Activated B cell treated with CpG ODN at 0.5 μM for 24 hours (primary cell): ENCODE data around the gene CTSD. TPM values are rescaled to one million over a fixed set of nuclear protein-coding genes. Genes with fewer than 3 reads are reported as not detected.

Source experiments
- ATAC-seq: fragments of 200-7000 bp; cut with Tn5 transposase; one replicate; pipeline ENCODE4 v1.10.0; 2021; ENCODE audit warnings: low read depth, mild to moderate bottlenecking, moderate library complexity
- CTCF ChIA-PET: fragments of 350-600 bp; sonication (Branson Sonifier 250); formaldehyde crosslinking; loops from one replicate; lab custom pipeline; 2021; ENCODE audit warnings: antibody characterized with exemption; lab: Charles Lee
- POLR2A ChIA-PET: fragments of 350-600 bp; sonication (Branson Sonifier 250); formaldehyde crosslinking; loops from one replicate; lab custom pipeline; 2021; ENCODE audit warnings: antibody characterized with exemption; lab: Charles Lee
- DNase-seq: peaks from one replicate; pipeline ENCODE4 v3.0.0; 2022
- H3K27ac Mint-ChIP-seq: one replicate; pipeline ENCODE4 v1.8.0; 2020; ENCODE audit warnings: mixed read lengths
- H3K27me3 Mint-ChIP-seq: one replicate; pipeline ENCODE4 v1.8.0; 2021; ENCODE audit warnings: mixed read lengths
- H3K36me3 Mint-ChIP-seq: one replicate; pipeline ENCODE4 v1.8.0; 2021; ENCODE audit warnings: low read depth, mixed read lengths
- H3K4me1 Mint-ChIP-seq: one replicate; pipeline ENCODE4 v1.8.0; 2021; ENCODE audit warnings: mixed read lengths
- H3K4me3 Mint-ChIP-seq: one replicate; pipeline ENCODE4 v1.8.0; 2020; ENCODE audit warnings: mild to moderate bottlenecking, mixed read lengths
- H3K9me3 Mint-ChIP-seq: one replicate; pipeline ENCODE4 v1.8.0; 2020; ENCODE audit warnings: mixed read lengths
- intact Hi-C: fragments of 100-400 bp; cut with micrococcal nuclease; formaldehyde crosslinking; loops from one replicate; pipeline ENCODE4 v1.15.1; 2024
- total RNA-seq: library from RNA; stranded (reverse); gene quantifications from 2 replicates; pipeline ENCODE4 v1.2.3, GENCODE V29; 2022
- TF ChIP-seq, protein P1 (sequence below): fragments of 200-600 bp; IDR thresholded peaks from one replicate; pipeline ENCODE4 v1.8.0; 2022; ENCODE audit warnings: antibody characterized with exemption, mild to moderate bottlenecking

Gene CTSD
- total RNA-seq, 1 donor from 2014 or later, result 33.2 TPM

DNA sequence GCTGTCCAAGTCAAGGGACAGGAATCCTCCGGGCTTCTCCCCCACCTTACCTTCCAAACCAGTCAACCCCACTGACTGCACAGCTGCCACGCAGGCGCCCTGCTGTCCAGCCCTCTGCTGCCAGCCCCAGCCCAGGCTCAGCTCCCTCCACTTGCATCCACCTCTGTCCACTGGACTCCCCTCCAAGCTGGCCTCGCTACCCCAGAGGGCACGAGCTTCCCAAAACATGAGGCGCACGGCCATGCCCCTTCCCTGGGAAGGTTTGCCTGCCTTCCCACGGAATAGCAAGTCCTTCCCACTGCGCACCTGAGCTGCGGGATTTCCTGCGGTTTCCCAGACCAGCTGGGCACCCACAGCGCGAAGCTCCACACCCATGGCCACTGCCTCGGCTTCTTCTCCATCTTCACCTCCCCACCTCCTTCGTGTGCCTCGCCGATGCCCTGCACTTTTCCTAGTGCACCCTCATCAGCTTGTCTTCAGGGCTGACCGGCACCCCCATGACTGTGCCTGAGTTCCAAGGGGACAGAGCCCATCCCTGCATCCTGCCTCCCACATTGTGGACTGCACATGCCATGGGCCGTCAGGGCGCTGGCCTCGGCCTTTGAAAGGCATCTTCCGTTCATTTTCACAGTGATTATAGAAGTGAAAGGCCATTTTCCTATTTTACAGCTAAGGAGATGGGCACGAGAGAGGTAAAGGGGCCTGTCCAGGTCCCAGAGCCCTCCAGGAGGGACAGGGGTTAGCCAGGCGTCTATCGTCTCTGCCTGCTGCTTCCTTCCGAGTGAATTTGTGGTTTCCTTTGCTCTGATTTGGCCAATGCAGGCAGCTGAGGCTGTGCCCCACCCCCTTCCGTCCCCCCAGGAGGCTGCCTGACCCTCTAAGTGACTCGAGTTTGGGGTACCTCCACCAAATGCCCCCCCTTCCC is 29.7 kb downstream of the CTSD start:
- CTCF ChIA-PET, result no interaction called here
- H3K4me3 Mint-ChIP-seq, result no peak overlapping the region
- no peak for DNase-seq

DNA sequence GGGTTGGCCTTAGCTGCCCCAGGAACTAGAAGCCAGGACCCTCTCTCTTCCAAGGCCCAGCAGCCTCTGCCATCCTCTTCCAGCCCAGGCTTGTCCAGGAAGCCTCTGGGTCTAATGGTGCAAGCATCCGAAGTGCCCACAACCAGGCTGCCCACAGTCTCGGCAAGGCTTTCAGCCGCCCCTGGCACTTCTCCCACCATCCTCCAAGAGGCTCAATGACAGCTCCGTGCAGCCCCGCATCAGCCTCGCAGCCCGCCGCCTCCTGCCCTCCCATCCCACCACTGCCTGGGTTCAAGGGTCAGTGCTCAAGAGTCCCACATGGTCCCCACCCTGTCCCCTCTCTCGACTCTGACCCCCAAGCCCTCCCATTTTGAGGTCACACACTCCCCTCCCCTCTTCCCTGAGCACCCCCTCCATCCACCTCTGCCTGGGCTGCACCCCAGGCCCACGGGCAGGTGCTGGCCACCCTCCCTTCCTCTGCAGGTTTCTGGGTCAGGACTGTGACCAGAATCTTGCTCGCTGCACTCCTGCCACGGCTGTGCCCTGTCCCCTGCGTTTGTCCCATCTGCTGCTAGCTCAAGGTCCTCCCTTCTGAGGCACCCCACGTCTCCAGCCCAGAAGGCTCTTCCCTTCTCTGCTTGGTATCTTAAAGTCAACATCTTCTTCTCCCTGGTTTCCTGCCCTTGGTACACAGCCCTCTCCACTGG is 30.6 kb downstream of the CTSD start:
- no peak for ATAC-seq
- H3K4me3 Mint-ChIP-seq, result no peak overlapping the region
- no peak for DNase-seq
- H3K4me1 Mint-ChIP-seq, result peaks cover 26% of the 10 kb centered on the region
- H3K36me3 Mint-ChIP-seq, result no peaks in the 10 kb centered on the region
- ChIA-PET POLR2A (no interaction called here), CTCF (no interaction called here)
- peaks cover 5% of the 10 kb centered on the region for H3K27me3 Mint-ChIP-seq
- no peak overlapping the region for H3K27ac Mint-ChIP-seq
- intact Hi-C loops, result no loop called here
- peaks cover 12% of the 10 kb centered on the region for H3K9me3 Mint-ChIP-seq
- TF ChIP-seq, protein P1, sequence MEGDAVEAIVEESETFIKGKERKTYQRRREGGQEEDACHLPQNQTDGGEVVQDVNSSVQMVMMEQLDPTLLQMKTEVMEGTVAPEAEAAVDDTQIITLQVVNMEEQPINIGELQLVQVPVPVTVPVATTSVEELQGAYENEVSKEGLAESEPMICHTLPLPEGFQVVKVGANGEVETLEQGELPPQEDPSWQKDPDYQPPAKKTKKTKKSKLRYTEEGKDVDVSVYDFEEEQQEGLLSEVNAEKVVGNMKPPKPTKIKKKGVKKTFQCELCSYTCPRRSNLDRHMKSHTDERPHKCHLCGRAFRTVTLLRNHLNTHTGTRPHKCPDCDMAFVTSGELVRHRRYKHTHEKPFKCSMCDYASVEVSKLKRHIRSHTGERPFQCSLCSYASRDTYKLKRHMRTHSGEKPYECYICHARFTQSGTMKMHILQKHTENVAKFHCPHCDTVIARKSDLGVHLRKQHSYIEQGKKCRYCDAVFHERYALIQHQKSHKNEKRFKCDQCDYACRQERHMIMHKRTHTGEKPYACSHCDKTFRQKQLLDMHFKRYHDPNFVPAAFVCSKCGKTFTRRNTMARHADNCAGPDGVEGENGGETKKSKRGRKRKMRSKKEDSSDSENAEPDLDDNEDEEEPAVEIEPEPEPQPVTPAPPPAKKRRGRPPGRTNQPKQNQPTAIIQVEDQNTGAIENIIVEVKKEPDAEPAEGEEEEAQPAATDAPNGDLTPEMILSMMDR, result no peak

More for the DNA sequence above, 29.7 kb downstream of the CTSD start:
- no peaks in the 10 kb centered on the region for H3K36me3 Mint-ChIP-seq
- H3K9me3 Mint-ChIP-seq, result peaks cover 12% of the 10 kb centered on the region
- intact Hi-C loops, result no loop called here
- TF ChIP-seq, protein P1, result no peak
- ATAC-seq, result no peak
- H3K27me3 Mint-ChIP-seq, result peaks cover 2% of the 10 kb centered on the region
- peaks cover 18% of the 10 kb centered on the region for H3K4me1 Mint-ChIP-seq
- no peak overlapping the region for H3K27ac Mint-ChIP-seq
- POLR2A ChIA-PET, result no interaction called here

DNA sequence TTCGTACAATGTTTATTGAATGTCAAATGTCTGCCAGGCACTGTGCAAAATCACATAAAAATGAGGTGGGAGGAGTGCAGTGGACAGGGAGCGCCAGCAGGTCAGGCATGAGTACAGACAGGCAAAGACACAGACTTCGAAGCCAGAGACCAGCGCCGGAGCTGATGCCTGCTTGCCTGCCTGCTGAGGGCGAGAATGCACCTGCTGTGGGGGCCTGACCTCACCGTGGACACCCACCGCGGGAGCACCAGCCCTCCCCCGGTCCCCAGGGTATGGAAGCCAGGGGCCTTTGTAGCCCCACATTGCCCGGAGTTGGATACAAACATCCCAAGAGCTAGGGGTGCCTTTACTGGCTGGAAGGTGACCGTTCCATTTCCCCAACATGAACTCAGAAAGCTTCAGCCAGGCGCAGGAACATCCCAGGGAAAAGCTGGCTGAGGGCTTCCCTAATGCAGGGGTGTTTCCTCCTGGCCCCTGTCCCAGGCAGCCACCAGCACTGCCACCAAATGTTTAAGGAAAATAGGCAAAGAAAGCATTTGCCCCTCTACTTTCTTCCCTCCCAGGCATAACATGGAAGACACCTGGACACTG is 31.2 kb downstream of the CTSD start:
- DNase-seq (no peak), ATAC-seq (no peak)
- no peak overlapping the region for H3K27ac Mint-ChIP-seq
- H3K9me3 Mint-ChIP-seq, result peaks cover 12% of the 10 kb centered on the region
- ChIA-PET CTCF (no interaction called here), POLR2A (no interaction called here)
- H3K27me3 Mint-ChIP-seq, result peaks cover 7% of the 10 kb centered on the region
- intact Hi-C loops, result no loop called here
- TF ChIP-seq, protein P1, result no peak
- peaks cover 30% of the 10 kb centered on the region for H3K4me1 Mint-ChIP-seq
- H3K4me3 Mint-ChIP-seq, result no peak overlapping the region
- H3K36me3 Mint-ChIP-seq, result no peaks in the 10 kb centered on the region

DNA sequence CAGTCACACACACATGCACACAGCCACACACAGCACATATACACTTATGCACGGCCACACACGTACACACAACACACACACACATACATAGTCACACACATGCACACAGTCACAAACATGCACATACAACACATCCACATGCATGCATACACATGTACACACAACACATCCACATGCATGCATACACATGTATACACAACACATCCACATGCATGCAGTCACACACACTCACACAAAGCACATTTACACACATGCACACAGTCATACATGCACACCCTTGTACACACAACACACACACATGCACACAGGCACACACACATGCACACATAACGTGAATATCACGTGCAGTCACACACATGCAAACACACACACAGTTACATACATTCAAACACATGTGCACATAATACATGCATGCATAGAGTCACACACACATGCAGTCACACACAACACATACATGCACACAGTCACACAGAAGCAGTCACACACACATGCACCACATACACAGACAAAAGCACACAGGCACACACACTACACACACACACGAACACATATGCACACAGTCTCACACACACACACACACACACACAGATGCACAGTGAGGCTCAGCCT is 32.2 kb downstream of the CTSD start:
- no peak for DNase-seq
- CTCF ChIA-PET, result no interaction called here
- POLR2A ChIA-PET, result no interaction called here
- no peak for ATAC-seq
- TF ChIP-seq, protein P1, result no peak
- Mint-ChIP-seq H3K36me3 (no peaks in the 10 kb centered on the region), H3K4me1 (peaks cover 30% of the 10 kb centered on the region), H3K9me3 (peaks cover 9% of the 10 kb centered on the region), H3K27ac (no peak overlapping the region), H3K4me3 (no peak overlapping the region), H3K27me3 (peaks cover 7% of the 10 kb centered on the region)
- intact Hi-C loops, result no loop called here
